Osteocyte (in vitro differentiated cells): ENCODE measurements around the gene TNS3. TPM values are rescaled to one million over a fixed set of nuclear protein-coding genes. Genes with fewer than 3 reads are reported as not detected.

Experiments
- DNase-seq: peaks from one replicate; pipeline ENCODE4 v3.0.0; 2021; ENCODE audit warnings: mixed read lengths; ENCODE audit not compliant: unreplicated experiment; ENCODE audit errors: extremely low spot score
- H3K27ac Mint-ChIP-seq: one replicate; pipeline ENCODE4 v1.8.0; 2021; ENCODE audit warnings: mild to moderate bottlenecking, mixed read lengths; ENCODE audit not compliant: unreplicated experiment
- H3K27me3 Mint-ChIP-seq: one replicate; pipeline ENCODE4 v1.8.0; 2021; ENCODE audit warnings: mixed read lengths; ENCODE audit not compliant: unreplicated experiment
- H3K36me3 Mint-ChIP-seq: one replicate; pipeline ENCODE4 v1.8.0; 2021; ENCODE audit warnings: mixed read lengths; ENCODE audit not compliant: unreplicated experiment
- H3K4me1 Mint-ChIP-seq: one replicate; pipeline ENCODE4 v1.8.0; 2021; ENCODE audit warnings: mixed read lengths; ENCODE audit not compliant: unreplicated experiment
- H3K4me3 Mint-ChIP-seq: one replicate; pipeline ENCODE4 v1.8.0; 2021; ENCODE audit warnings: mild to moderate bottlenecking, moderate library complexity, mixed read lengths; ENCODE audit not compliant: unreplicated experiment
- H3K9me3 Mint-ChIP-seq: one replicate; pipeline ENCODE4 v1.8.0; 2021; ENCODE audit warnings: mixed read lengths; ENCODE audit not compliant: unreplicated experiment
- total RNA-seq: library from RNA; stranded (reverse); gene quantifications from 2 replicates; pipeline ENCODE4 v1.2.1, GENCODE V29; 2021
- TF ChIP-seq, protein P1 (sequence below): fragments of 200-600 bp; sonication (generic); IDR thresholded peaks from 2 replicates; pipeline ENCODE4 v1.5.0; 2021; ENCODE audit warnings: antibody characterized with exemption, mild to moderate bottlenecking, moderate library complexity

Gene TNS3
- total RNA-seq, 1 donor from 2014 or later = 93.8 TPM

DNA sequence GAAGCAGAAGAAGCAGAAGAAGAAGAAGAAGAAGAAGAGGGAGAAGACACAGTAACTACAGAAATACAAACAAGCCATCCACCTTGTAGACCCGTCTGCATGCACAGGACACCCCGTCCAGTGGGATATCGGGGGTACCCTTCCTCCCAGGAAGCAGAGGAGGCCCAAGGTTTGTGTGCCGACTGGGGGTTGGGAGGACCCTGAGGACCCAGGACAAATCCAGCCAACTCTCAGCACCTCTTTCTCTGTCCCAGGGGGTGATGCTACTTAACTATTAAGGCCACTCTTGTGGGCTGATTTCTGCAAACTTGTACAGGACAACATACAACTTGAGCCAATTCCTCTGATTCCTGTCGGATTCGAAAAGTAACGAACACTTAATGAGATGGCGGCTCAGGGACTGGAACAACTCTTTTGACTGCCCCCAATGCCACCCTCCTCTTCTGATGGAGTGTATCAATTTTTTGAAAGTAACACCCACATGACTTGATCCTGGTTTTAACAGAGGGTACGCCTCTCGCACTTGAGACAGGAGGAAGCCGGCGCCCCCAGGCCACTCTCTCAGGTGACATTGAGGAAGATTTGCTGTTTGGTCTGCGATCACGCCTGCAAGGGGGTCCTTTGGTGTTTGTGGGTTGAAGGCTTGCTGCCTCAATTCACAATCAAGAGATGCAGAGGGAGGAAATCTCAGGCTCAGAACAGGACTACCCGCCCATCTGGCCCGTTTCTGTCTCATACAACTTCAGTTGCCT is 192.6 kb downstream of the TNS3 start:
- no peaks in the 10 kb centered on the region for H3K4me1 Mint-ChIP-seq
- no peak for DNase-seq
- H3K9me3 Mint-ChIP-seq = no peaks in the 10 kb centered on the region
- H3K4me3 Mint-ChIP-seq = no peak overlapping the region
- TF ChIP-seq, protein P1, sequence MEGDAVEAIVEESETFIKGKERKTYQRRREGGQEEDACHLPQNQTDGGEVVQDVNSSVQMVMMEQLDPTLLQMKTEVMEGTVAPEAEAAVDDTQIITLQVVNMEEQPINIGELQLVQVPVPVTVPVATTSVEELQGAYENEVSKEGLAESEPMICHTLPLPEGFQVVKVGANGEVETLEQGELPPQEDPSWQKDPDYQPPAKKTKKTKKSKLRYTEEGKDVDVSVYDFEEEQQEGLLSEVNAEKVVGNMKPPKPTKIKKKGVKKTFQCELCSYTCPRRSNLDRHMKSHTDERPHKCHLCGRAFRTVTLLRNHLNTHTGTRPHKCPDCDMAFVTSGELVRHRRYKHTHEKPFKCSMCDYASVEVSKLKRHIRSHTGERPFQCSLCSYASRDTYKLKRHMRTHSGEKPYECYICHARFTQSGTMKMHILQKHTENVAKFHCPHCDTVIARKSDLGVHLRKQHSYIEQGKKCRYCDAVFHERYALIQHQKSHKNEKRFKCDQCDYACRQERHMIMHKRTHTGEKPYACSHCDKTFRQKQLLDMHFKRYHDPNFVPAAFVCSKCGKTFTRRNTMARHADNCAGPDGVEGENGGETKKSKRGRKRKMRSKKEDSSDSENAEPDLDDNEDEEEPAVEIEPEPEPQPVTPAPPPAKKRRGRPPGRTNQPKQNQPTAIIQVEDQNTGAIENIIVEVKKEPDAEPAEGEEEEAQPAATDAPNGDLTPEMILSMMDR = no peak
- peaks cover 42% of the 10 kb centered on the region for H3K36me3 Mint-ChIP-seq
- H3K27ac Mint-ChIP-seq = no peak overlapping the region
- H3K27me3 Mint-ChIP-seq = no peaks in the 10 kb centered on the region

DNA sequence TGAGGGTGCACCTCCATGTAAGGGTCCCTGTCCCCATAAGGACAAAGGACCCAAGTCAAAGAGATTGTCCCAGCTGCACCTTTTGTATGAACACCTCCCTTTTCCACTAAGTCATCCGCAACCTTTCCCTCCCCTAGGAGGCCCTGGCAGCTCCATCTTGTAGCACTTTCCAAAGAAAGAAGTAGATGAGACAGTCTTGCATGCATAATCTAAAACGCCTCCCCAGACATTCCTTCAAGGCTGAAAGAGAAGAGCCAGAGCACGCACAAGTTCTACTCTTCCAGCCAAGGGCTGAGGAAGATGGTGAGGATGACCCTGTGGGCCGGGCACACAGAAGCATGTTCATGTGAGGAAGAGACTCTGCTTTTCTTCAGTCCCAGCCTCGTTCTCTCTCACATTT is 194.4 kb downstream of the TNS3 start:
- Mint-ChIP-seq H3K4me1 (no peaks in the 10 kb centered on the region), H3K27me3 (no peaks in the 10 kb centered on the region), H3K4me3 (no peak overlapping the region), H3K27ac (no peak overlapping the region), H3K9me3 (no peaks in the 10 kb centered on the region), H3K36me3 (peaks cover 50% of the 10 kb centered on the region)
- TF ChIP-seq, protein P1 = no peak
- no peak for DNase-seq

DNA sequence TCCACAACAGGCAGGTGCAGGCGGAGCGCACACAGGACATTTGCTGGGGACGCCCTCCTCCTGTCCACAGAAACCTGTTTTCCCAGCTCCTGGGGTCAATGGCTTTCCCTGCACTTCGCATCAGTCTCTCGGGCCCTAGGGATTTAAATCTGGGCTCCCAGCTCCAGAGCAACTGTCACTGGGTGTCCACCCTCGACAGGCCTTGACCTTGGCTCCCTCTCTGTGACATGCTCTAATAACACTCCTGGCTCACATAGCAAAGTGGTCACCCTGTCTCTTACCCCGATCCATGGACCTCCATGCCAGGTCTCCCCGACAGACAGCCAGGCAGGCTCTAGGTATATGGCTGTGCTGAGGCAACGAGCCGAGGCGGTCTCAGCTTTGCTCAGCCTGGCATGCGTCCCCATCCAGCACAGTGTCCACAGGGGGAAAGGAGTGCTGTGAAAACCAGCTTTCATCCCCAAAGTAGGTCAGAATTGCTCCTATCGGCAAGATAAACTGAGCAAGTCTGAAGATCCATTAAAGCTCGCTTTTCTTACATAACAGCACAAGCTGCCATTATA is 195.6 kb downstream of the TNS3 start:
- DNase-seq = no peak
- Mint-ChIP-seq H3K4me3 (no peak overlapping the region), H3K4me1 (no peaks in the 10 kb centered on the region), H3K9me3 (no peaks in the 10 kb centered on the region), H3K27me3 (no peaks in the 10 kb centered on the region), H3K36me3 (peaks cover 47% of the 10 kb centered on the region), H3K27ac (no peak overlapping the region)
- TF ChIP-seq, protein P1 = no peak

DNA sequence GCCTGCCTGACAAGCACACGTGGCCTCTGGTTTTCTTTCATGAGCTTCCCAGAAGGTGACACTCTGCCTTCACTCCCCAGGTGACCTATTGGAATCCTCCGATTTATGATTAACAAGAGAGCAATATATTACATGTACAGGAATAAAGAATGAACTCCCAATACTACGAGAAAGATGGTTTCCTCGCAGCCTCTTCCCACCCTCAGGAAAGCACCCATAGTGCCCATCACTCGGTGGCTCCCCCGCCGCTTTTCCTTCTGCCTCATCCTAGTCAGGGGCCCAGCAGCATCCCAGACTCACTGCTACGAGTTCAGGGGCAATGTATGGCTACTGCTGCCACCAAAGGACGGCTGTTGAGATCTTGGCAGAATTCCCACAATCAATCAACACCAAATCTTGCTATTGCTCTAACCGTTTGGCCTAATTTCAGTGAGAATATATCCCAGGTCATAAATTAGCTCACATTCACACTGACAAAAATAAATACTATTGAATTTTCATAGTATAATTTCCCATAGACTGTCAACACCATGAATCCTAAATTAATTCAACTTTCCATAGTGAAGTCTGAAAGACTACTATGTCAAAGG is 196.3 kb downstream of the TNS3 start:
- H3K4me3 Mint-ChIP-seq = no peak overlapping the region
- peaks cover 40% of the 10 kb centered on the region for H3K36me3 Mint-ChIP-seq
- no peak overlapping the region for H3K27ac Mint-ChIP-seq
- no peak for DNase-seq
- TF ChIP-seq, protein P1 = no peak
- no peaks in the 10 kb centered on the region for H3K9me3 Mint-ChIP-seq
- no peaks in the 10 kb centered on the region for H3K27me3 Mint-ChIP-seq
- H3K4me1 Mint-ChIP-seq = peaks cover 7% of the 10 kb centered on the region
